PFSK-1 (cell line): Measurements from ENCODE around the gene CNOT3.

Experiments
- FOXP2 ChIP-seq: optimal IDR thresholded peaks from 2 replicates; pipeline ENCODE3; 2011; ENCODE audit warnings: borderline replicate concordance, control low read depth, inconsistent platforms; ENCODE audit not compliant: insufficient read depth; ENCODE audit errors: extremely low read length, extremely low read depth
- POLR2AphosphoS5 ChIP-seq: IDR thresholded peaks from 2 replicates; pipeline ENCODE4 v1.6.1; 2012; ENCODE audit warnings: low read depth, mild to moderate bottlenecking, control low read depth, low read length, moderate library complexity
- SIN3A ChIP-seq: IDR thresholded peaks from 2 replicates; pipeline ENCODE4 v1.6.1; 2012; ENCODE audit warnings: mild to moderate bottlenecking, low read length, moderate library complexity, borderline replicate concordance; ENCODE audit not compliant: insufficient read depth
- TAF1 ChIP-seq: IDR thresholded peaks from 2 replicates; pipeline ENCODE4 v1.6.1; 2012; ENCODE audit warnings: low read length, control low read depth, borderline replicate concordance; ENCODE audit not compliant: insufficient read depth
- TF ChIP-seq, protein P1 (sequence below), 2 experiments: IDR thresholded peaks; 2 replicates each; pipeline versions ENCODE4 v1.6.1 to v1.8.0; 2011 to 2012; ENCODE audit warnings: low read depth in 2 of 2, low read length in 2 of 2, control low read depth in 1 of 2, inconsistent platforms in 1 of 2, mild to moderate bottlenecking in 1 of 2, moderate library complexity in 1 of 2; ENCODE audit not compliant: insufficient read depth in 1 of 2

Gene CNOT3

DNA sequence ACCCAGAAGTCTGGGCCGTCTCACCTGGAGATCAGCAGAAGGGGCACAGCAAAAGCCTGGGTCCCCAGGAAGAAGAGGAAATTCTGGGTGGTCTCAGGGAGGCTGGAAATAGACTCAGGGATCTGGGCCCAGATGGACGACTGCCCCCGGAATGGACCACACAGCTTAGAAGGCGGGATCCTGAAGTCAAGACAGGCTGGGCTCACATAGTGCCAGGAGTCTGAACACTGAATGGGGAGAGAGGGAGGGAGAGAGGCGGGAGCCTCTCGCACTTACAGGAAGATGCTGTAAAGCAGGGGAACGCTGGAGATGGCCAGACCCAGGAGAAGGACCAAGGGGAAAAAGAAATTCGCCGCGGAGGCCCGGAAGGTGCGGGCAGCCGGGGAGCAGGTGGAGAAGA, 23.3 kb downstream of the CNOT3 start:
- TF ChIP-seq, protein P1, sequence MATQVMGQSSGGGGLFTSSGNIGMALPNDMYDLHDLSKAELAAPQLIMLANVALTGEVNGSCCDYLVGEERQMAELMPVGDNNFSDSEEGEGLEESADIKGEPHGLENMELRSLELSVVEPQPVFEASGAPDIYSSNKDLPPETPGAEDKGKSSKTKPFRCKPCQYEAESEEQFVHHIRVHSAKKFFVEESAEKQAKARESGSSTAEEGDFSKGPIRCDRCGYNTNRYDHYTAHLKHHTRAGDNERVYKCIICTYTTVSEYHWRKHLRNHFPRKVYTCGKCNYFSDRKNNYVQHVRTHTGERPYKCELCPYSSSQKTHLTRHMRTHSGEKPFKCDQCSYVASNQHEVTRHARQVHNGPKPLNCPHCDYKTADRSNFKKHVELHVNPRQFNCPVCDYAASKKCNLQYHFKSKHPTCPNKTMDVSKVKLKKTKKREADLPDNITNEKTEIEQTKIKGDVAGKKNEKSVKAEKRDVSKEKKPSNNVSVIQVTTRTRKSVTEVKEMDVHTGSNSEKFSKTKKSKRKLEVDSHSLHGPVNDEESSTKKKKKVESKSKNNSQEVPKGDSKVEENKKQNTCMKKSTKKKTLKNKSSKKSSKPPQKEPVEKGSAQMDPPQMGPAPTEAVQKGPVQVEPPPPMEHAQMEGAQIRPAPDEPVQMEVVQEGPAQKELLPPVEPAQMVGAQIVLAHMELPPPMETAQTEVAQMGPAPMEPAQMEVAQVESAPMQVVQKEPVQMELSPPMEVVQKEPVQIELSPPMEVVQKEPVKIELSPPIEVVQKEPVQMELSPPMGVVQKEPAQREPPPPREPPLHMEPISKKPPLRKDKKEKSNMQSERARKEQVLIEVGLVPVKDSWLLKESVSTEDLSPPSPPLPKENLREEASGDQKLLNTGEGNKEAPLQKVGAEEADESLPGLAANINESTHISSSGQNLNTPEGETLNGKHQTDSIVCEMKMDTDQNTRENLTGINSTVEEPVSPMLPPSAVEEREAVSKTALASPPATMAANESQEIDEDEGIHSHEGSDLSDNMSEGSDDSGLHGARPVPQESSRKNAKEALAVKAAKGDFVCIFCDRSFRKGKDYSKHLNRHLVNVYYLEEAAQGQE (IDR thresholded peaks at IDR 0.05; ENCODE audit: insufficient read depth in 1 of 2, low read depth in 2 of 2, low read length in 2 of 2), result no peak
- no peak for TF ChIP-seq SIN3A

DNA sequence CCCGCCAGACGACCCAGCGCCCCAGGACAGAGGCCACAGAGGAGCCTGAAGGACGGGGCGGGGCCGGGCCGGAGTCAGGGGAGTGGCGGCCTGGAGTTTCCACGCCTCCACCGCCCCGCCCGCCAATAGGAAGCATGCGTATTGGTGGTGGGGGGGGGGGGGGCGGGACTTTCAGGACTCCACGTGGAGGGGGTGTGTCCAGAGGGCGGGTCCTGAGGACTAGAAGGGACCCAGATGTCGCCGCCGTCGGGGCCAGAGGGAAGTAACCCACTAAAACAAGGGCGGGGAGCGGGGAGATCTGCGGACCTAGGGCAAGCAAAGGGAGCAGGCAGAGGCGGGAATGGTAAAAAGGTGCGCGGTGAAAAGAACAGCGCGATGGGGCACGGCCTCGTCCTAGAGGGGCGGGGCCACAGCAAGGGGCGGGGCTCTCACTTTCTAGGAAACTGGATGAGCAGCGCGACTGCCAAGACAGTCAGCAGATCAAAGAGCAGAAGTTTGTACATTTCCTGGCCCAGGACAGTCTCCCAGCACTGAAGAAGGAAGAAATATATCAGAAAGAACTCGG, 24.8 kb downstream of the CNOT3 start:
- TF ChIP-seq, protein P1 (IDR thresholded peaks at IDR 0.05; ENCODE audit: insufficient read depth in 1 of 2, low read depth in 2 of 2, low read length in 2 of 2), result no peak
- no peak for TF ChIP-seq TAF1
- TF ChIP-seq SIN3A, result no peak
- TF ChIP-seq POLR2AphosphoS5, result no peak
- no peak for TF ChIP-seq FOXP2

DNA sequence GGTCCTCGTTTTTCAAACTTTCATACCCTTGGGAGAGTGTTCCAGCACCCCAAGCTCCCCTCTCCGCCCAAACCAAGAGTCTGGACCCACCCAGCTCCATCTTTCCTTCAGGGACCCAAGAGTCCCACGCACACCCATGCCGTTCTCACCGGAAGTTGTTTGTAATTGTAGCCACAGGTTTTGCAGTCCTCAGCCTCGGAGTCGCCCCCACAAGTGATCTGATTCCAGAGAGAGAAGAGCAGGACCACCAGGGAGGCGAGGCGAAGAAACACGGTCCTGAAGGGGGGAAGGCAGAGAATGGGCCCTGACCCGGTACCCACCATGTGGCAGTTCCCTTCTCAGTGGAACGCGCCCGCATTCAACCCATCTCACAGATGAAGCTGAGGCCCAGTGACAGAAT, 25.3 kb downstream of the CNOT3 start:
- TF ChIP-seq, protein P1 (IDR thresholded peaks at IDR 0.05; ENCODE audit: insufficient read depth in 1 of 2, low read depth in 2 of 2, low read length in 2 of 2), result no peak
- no peak for TF ChIP-seq TAF1
- no peak for TF ChIP-seq POLR2AphosphoS5
- no peak for TF ChIP-seq SIN3A
- TF ChIP-seq FOXP2, result no peak

DNA sequence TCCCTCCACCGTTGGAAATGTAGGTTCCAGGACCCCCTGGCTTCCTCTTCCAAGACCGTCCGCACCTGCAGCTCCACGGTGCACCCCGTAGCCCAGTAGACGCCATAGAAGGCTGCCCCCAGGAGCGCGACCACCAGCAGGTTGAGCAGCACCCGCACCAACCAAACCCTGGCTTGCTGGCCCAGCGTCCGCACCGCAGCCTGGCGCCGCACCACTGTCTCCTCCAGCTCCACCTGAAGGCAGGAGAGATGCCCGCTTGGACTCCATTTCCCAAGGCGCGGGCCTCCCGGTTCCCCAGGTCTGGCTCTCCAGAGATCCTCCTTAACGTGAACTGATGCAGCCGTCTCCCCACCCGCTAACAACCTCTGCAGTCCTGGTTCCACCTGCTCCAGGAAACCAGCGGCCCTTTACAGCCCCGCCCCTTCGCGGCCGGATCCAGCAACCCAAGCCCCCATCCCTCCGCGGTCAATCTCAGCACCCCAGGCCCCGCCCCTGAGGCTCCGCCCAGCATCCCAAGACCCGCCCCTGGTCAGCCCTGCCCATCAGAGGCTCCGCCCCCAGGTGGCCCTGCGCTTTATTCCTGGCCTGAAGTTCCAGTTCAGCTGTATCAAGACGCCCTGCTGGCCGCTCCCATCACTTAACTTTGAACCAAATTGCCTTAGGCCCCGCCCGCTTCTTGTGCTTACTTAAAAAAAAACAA, 27.0 kb downstream of the CNOT3 start:
- TF ChIP-seq FOXP2 (no peak), SIN3A (no peak), POLR2AphosphoS5 (no peak), TAF1 (no peak)
- TF ChIP-seq, protein P1 (IDR thresholded peaks at IDR 0.05; ENCODE audit: insufficient read depth in 1 of 2, low read depth in 2 of 2, low read length in 2 of 2), result no peak
